ENCODE data around the gene EPHA3. TPM values are rescaled to one million over a fixed set of nuclear protein-coding genes. Genes with fewer than 3 reads are reported as not detected.

The EPHA3 gene
- total and polyA plus RNA-seq, 7 donors = 0.12 to 2.4 (median 0.64) TPM

GRCh38 chr3:89358281-89358680, 250.9 kb downstream of the EPHA3 start:
- ATAC-seq (no peak), DNase-seq (no peak)
- intact Hi-C loops (cut with DNase I) = no loop called here
- Histone ChIP-seq H3K9me3 (no peaks in the 10 kb centered on the region), H3K27me3 (ENCODE audit: insufficient read depth in 3 of 3, low read length in 2 of 3) (no peaks in the 10 kb centered on the region), H3K27ac (no peak overlapping the region), H3K4me1 (no peaks in the 10 kb centered on the region), H3K36me3 (ENCODE audit: insufficient read depth in 1 of 2, low read depth in 1 of 2) (no peaks in the 10 kb centered on the region), H3K4me3 (no peak overlapping the region)
- TF ChIP-seq CTCF (IDR thresholded peaks at IDR 0.05) = no peak

GRCh38 chr3:89360156-89360555, 252.7 kb downstream of the EPHA3 start:
- H3K4me1 ChIP-seq = no peaks in the 10 kb centered on the region
- H3K9me3 ChIP-seq = no peaks in the 10 kb centered on the region
- intact Hi-C loops (cut with DNase I) = no loop called here
- no peak for TF ChIP-seq CTCF (IDR thresholded peaks at IDR 0.05)
- no peak overlapping the region for H3K4me3 ChIP-seq
- no peak for DNase-seq
- H3K27ac ChIP-seq = no peak overlapping the region
- no peak for ATAC-seq
- WGBS, 3 donors = 95 to 97% (median 95%) methylated on average over 1 of the region's 1 CpG
- no peaks in the 10 kb centered on the region for H3K36me3 ChIP-seq (ENCODE audit: insufficient read depth in 1 of 2, low read depth in 1 of 2)
- H3K27me3 ChIP-seq (ENCODE audit: insufficient read depth in 3 of 3, low read length in 2 of 3) = no peaks in the 10 kb centered on the region

GRCh38 chr3:89362496-89362895, 255.1 kb downstream of the EPHA3 start:
- intact Hi-C loops (cut with DNase I) = no loop called here
- no peaks in the 10 kb centered on the region for H3K9me3 ChIP-seq
- no peak overlapping the region for H3K4me3 ChIP-seq
- no peaks in the 10 kb centered on the region for H3K4me1 ChIP-seq
- no peaks in the 10 kb centered on the region for H3K36me3 ChIP-seq (ENCODE audit: insufficient read depth in 1 of 2, low read depth in 1 of 2)
- H3K27me3 ChIP-seq (ENCODE audit: insufficient read depth in 3 of 3, low read length in 2 of 3) = no peaks in the 10 kb centered on the region
- no peak for DNase-seq
- TF ChIP-seq CTCF (IDR thresholded peaks at IDR 0.05) = no peak
- no peak for ATAC-seq
- no peak overlapping the region for H3K27ac ChIP-seq
- 56 to 75% (median 58%) methylated on average over 1 of the region's 1 CpG for WGBS, 3 donors

- H3K27me3 ChIP-seq (ENCODE audit: insufficient read depth in 3 of 3, low read length in 2 of 3) = no peaks in the 10 kb centered on the region
- ATAC-seq = no peak
- WGBS, 3 donors = 59 to 60% (median 59%) methylated on average over 3 of the region's 3 CpGs
- no peaks in the 10 kb centered on the region for H3K4me1 ChIP-seq
- no peaks in the 10 kb centered on the region for H3K36me3 ChIP-seq (ENCODE audit: insufficient read depth in 1 of 2, low read depth in 1 of 2)
- no peak overlapping the region for H3K4me3 ChIP-seq
- intact Hi-C loops (cut with DNase I) = no loop called here
- H3K9me3 ChIP-seq = no peaks in the 10 kb centered on the region
- H3K27ac ChIP-seq = no peak overlapping the region
- no peak for DNase-seq
- TF ChIP-seq CTCF (IDR thresholded peaks at IDR 0.05) = no peak
Observed at GRCh38 chr3:89363171-89363570, 255.8 kb downstream of the EPHA3 start.

GRCh38 chr3:89364314-89364713, 256.9 kb downstream of the EPHA3 start:
- Histone ChIP-seq H3K9me3 (no peaks in the 10 kb centered on the region), H3K27me3 (ENCODE audit: insufficient read depth in 3 of 3, low read length in 2 of 3) (no peaks in the 10 kb centered on the region), H3K4me3 (no peak overlapping the region), H3K36me3 (ENCODE audit: insufficient read depth in 1 of 2, low read depth in 1 of 2) (no peaks in the 10 kb centered on the region), H3K4me1 (no peaks in the 10 kb centered on the region), H3K27ac (no peak overlapping the region)
- DNase-seq (no peak), ATAC-seq (no peak)
- intact Hi-C loops (cut with DNase I) = no loop called here
- no peak for TF ChIP-seq CTCF (IDR thresholded peaks at IDR 0.05)
